ENCODE data around the gene PARP14.

Gene PARP14

GRCh38 chr3:122688996-122689395 is 8.4 kb downstream of the PARP14 start:
- H3K36me3 ChIP-seq, result peaks cover 18 to 49% (median 21%) of the 10 kb centered on the region in 3 donors
- no peaks in the 10 kb centered on the region for H3K27me3 ChIP-seq
- no peaks in the 10 kb centered on the region for H3K9me3 ChIP-seq
- DNase-seq, result no peak
- no peak for TF ChIP-seq CTCF (IDR thresholded peaks at IDR 0.05)
- no peak overlapping the region for H3K27ac ChIP-seq
- no peak overlapping the region for H3K4me3 ChIP-seq
- intact Hi-C loops (cut with DNase I; ENCODE audit: low total_unique reads), result loop anchor here (10.0 kb wide), 1 partner anchor 304 kb away; the partner anchor contains the start of genes FAM162A and MIX23
- no peaks in the 10 kb centered on the region for H3K4me1 ChIP-seq

- intact Hi-C loops (cut with DNase I; ENCODE audit: low total_unique reads), result loop anchor here (10.0 kb wide), 1 partner anchor 305 kb away; the partner anchor contains the start of genes FAM162A and MIX23
- Histone ChIP-seq H3K4me1 (no peaks in the 10 kb centered on the region), H3K36me3 (peaks cover 23 to 55% (median 27%) of the 10 kb centered on the region in 3 donors), H3K27me3 (no peaks in the 10 kb centered on the region), H3K9me3 (no peaks in the 10 kb centered on the region), H3K27ac (no peak overlapping the region), H3K4me3 (no peak overlapping the region)
- no peak for DNase-seq
- no peak for TF ChIP-seq CTCF (IDR thresholded peaks at IDR 0.05)
Observed at GRCh38 chr3:122689587-122689986, 8.9 kb downstream of the PARP14 start.

- Histone ChIP-seq H3K36me3 (peaks cover 28 to 55% (median 32%) of the 10 kb centered on the region in 3 donors), H3K4me3 (no peak overlapping the region), H3K9me3 (no peaks in the 10 kb centered on the region), H3K4me1 (no peaks in the 10 kb centered on the region), H3K27me3 (no peaks in the 10 kb centered on the region), H3K27ac (no peak overlapping the region)
- no peak for TF ChIP-seq CTCF (IDR thresholded peaks at IDR 0.05)
- DNase-seq, result no peak
- intact Hi-C loops (cut with DNase I; ENCODE audit: low total_unique reads), result no loop called here
Observed at GRCh38 chr3:122690096-122690495, 9.5 kb downstream of the PARP14 start.

GRCh38 chr3:122691195-122691594 is 10.6 kb downstream of the PARP14 start:
- no peaks in the 10 kb centered on the region for H3K27me3 ChIP-seq
- peaks cover 37 to 52% (median 43%) of the 10 kb centered on the region in 3 donors for H3K36me3 ChIP-seq
- H3K9me3 ChIP-seq, result no peaks in the 10 kb centered on the region
- H3K4me1 ChIP-seq, result no peaks in the 10 kb centered on the region
- H3K4me3 ChIP-seq, result no peak overlapping the region
- intact Hi-C loops (cut with DNase I; ENCODE audit: low total_unique reads), result no loop called here
- DNase-seq, result no peak
- no peak overlapping the region for H3K27ac ChIP-seq
- TF ChIP-seq CTCF (IDR thresholded peaks at IDR 0.05), result no peak

- Histone ChIP-seq H3K4me1 (no peaks in the 10 kb centered on the region), H3K9me3 (no peaks in the 10 kb centered on the region), H3K36me3 (peaks cover 41 to 58% (median 51%) of the 10 kb centered on the region in 3 donors), H3K27ac (no peak overlapping the region), H3K4me3 (no peak overlapping the region), H3K27me3 (no peaks in the 10 kb centered on the region)
- DNase-seq, result no peak
- intact Hi-C loops (cut with DNase I; ENCODE audit: low total_unique reads), result no loop called here
- TF ChIP-seq CTCF (IDR thresholded peaks at IDR 0.05), result no peak
Observed at GRCh38 chr3:122692674-122693073, 12.0 kb downstream of the PARP14 start.

- TF ChIP-seq CTCF (IDR thresholded peaks at IDR 0.05), result no peak
- Histone ChIP-seq H3K4me1 (no peaks in the 10 kb centered on the region), H3K36me3 (peaks cover 42 to 80% (median 54%) of the 10 kb centered on the region in 3 donors), H3K4me3 (no peak overlapping the region), H3K27me3 (no peaks in the 10 kb centered on the region), H3K27ac (no peak overlapping the region), H3K9me3 (no peaks in the 10 kb centered on the region)
- intact Hi-C loops (cut with DNase I; ENCODE audit: low total_unique reads), result no loop called here
- DNase-seq, result no peak
Observed at GRCh38 chr3:122694966-122695365, 14.3 kb downstream of the PARP14 start.
